HUES48 (cell line): Measurements from ENCODE around the gene RAB27B.

Experiments used
- H3K27ac ChIP-seq: one replicate; pipeline ENCODE4 v1.7.0; 2013; ENCODE audit warnings: low read depth, low read length, inconsistent platforms
- H3K27me3 ChIP-seq: 2 replicates; pipeline ENCODE4 v1.6.1; 2013; ENCODE audit warnings: mild to moderate bottlenecking, low read length; ENCODE audit not compliant: control insufficient read depth, insufficient read depth
- H3K36me3 ChIP-seq: 2 replicates; pipeline ENCODE4 v1.6.1; 2013; ENCODE audit warnings: low read length; ENCODE audit not compliant: control insufficient read depth, insufficient read depth
- H3K4me1 ChIP-seq: 2 replicates; pipeline ENCODE4 v1.6.1; 2013; ENCODE audit warnings: mild to moderate bottlenecking, low read length; ENCODE audit not compliant: control insufficient read depth, insufficient read depth
- H3K4me3 ChIP-seq: 2 replicates; pipeline ENCODE4 v1.5.1; 2013; ENCODE audit warnings: mild to moderate bottlenecking, low read depth, low read length
- H3K9ac ChIP-seq: 2 replicates; pipeline ENCODE4 v1.6.1; 2013; ENCODE audit warnings: mild to moderate bottlenecking, low read depth, low read length, moderate library complexity
- H3K9me3 ChIP-seq: 2 replicates; pipeline ENCODE4 v1.6.1; 2013; ENCODE audit warnings: low read length; ENCODE audit not compliant: control insufficient read depth, insufficient read depth

The RAB27B gene

DNA sequence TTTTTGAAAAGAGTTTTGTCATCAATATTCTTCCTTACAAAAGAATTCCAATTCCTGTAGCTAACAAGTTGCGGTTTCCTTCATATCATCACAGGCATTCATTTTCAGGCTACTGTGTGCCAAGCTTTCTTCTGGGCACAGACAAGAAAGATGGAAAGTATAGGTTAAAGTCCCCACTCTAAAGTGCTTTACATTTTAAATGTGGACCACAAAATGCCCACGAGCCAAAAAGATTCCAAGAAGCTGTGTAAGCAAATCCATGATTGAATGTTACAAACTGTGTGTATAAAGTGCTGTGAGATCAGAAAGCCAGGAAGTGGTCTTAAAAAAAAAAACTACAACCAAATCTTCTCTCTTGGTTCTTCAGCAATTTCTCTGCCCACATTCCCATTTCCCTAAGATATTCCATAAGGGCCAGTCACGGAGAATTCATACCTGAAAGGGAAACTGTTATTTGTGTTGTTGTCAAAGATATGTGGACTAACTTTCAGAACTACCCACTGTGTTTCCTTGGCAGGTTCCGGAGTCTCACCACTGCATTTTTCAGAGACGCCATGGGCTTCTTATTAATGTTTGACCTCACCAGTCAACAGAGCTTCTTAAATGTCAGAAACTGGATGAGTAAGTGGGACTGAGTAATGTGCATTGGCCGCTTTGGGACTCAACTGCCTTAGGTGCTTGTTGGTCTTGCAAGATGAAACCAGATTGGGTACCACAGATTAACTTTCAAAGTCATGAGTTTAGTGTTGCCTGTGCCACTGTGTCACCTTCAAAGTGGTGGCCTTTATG lies 55.7 kb downstream of the RAB27B start:
- H3K9ac ChIP-seq: no peak overlapping the region
- no peak overlapping the region for H3K4me3 ChIP-seq
- H3K27me3 ChIP-seq: peaks cover 13% of the 10 kb centered on the region
- no peaks in the 10 kb centered on the region for H3K9me3 ChIP-seq
- no peaks in the 10 kb centered on the region for H3K36me3 ChIP-seq
- H3K4me1 ChIP-seq: no peaks in the 10 kb centered on the region
- H3K27ac ChIP-seq: no peak overlapping the region

DNA sequence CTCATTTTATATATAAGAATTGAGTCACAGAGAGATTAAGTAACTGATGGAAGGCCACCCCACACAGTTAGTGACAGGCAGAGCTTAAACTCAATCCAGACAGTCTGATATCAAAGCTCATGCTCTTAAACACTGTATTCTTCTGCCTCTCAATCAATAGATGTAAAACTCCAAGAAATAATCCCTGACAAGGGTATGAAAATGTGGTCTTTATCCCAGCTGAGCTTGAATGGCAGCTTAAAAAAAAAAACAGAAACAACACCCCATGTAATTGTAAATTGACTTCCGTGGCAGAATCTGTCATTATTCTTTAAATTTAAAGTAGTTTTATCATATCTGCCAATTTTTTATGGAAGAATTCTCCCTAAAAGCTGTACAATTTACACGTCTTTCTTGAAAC lies 60.1 kb downstream of the RAB27B start:
- no peaks in the 10 kb centered on the region for H3K36me3 ChIP-seq
- H3K27ac ChIP-seq: no peak overlapping the region
- H3K4me3 ChIP-seq: no peak overlapping the region
- H3K9me3 ChIP-seq: no peaks in the 10 kb centered on the region
- no peaks in the 10 kb centered on the region for H3K4me1 ChIP-seq
- H3K27me3 ChIP-seq: no peaks in the 10 kb centered on the region
- no peak overlapping the region for H3K9ac ChIP-seq

DNA sequence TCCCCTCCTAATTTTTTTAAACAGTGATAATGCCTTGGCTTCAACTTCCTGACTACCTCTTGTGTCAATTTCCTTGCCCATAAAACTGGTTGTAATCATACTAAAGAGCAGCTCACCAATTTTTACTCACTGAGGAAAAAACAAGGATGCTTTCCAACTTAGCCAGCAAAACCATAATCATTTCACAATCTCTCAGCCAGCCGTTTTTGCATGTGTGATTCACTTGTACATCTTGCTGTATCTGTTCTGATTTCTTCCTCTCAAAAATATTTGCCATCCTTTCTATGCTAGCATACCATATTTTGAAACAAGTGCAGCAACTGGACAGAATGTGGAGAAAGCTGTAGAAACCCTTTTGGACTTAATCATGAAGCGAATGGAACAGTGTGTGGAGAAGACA lies 60.7 kb downstream of the RAB27B start:
- Histone ChIP-seq H3K36me3 (no peaks in the 10 kb centered on the region), H3K4me1 (no peaks in the 10 kb centered on the region), H3K27me3 (no peaks in the 10 kb centered on the region), H3K9ac (no peak overlapping the region), H3K27ac (no peak overlapping the region), H3K9me3 (no peaks in the 10 kb centered on the region), H3K4me3 (no peak overlapping the region)

GRCh38 chr18:54899500-54899899 lies 71.2 kb downstream of the RAB27B start:
- no peak overlapping the region for H3K27ac ChIP-seq
- no peaks in the 10 kb centered on the region for H3K27me3 ChIP-seq
- H3K9me3 ChIP-seq: no peaks in the 10 kb centered on the region
- no peak overlapping the region for H3K9ac ChIP-seq
- no peaks in the 10 kb centered on the region for H3K36me3 ChIP-seq
- H3K4me3 ChIP-seq: no peak overlapping the region
- 0 out of 2 replicates have a peak, but pooled peaks cover 5% of the 10 kb centered on the region for H3K4me1 ChIP-seq

DNA sequence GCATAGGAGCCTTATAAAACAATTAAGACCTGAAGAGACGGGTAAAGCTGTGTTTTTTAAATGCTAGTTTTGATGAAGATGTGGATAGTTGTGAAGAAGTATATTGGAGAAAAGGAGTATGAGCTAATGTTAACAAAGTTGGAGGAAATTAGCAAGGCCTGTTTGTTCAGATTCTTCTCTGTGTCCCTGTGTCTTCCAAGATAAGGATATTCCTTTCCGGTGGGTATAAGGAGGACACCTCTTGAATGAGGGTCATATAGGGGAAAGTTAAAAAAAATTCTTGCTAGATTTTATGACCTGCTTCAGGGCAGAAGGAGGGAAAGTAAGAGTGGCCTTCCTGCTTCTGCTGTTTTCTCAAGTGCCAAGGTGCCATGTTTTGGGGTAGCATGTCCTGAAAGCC lies 72.0 kb downstream of the RAB27B start:
- Histone ChIP-seq H3K4me3 (no peak overlapping the region), H3K9ac (no peak overlapping the region), H3K9me3 (no peaks in the 10 kb centered on the region), H3K36me3 (no peaks in the 10 kb centered on the region), H3K27ac (no peak overlapping the region), H3K27me3 (no peaks in the 10 kb centered on the region), H3K4me1 (0 out of 2 replicates have a peak, but pooled peaks cover 5% of the 10 kb centered on the region)

DNA sequence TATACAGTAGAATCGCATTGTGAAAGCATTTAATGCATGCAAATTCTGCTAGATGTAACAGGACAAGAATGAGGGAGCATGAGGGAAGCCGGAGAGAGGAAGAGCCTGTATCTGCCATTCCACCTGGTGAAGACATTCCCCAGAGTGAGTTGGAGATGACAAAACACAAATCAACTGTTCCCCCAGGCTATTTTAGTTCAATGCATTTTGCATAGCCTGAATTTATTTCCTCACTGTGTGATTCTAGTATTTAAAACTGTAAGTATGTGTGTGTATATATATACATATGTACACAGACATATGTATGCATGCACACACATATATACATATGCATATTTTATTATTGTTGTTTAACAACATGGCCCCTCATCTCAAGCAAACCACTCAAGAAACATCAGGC lies 76.3 kb downstream of the RAB27B start:
- Histone ChIP-seq H3K9me3 (no peaks in the 10 kb centered on the region), H3K4me3 (no peak overlapping the region), H3K9ac (no peak overlapping the region), H3K27me3 (no peaks in the 10 kb centered on the region), H3K27ac (no peak overlapping the region), H3K4me1 (0 out of 2 replicates have a peak, but pooled peaks cover 5% of the 10 kb centered on the region), H3K36me3 (no peaks in the 10 kb centered on the region)

DNA sequence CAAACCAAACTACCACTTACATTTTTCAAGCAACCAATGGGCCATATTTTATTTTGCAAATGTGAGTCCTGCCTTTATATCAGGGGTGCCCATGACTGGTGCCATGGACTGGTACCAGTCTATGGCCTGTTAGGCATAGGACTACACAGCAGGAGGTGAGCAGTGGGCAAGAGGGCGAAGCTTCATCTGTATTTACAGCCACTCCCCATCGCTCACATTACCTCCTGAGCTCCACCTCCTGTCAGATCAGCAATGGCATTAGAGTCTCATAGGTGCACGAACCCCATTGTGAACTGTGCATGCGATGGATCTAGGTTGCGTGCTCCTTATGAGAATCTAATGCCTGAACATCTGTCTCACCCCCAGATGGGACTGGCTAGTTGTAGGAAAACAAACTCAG lies 77.4 kb downstream of the RAB27B start:
- no peaks in the 10 kb centered on the region for H3K9me3 ChIP-seq
- no peaks in the 10 kb centered on the region for H3K27me3 ChIP-seq
- no peak overlapping the region for H3K4me3 ChIP-seq
- no peak overlapping the region for H3K9ac ChIP-seq
- H3K36me3 ChIP-seq: no peaks in the 10 kb centered on the region
- H3K27ac ChIP-seq: no peak overlapping the region
- H3K4me1 ChIP-seq: 0 out of 2 replicates have a peak, but pooled peaks cover 5% of the 10 kb centered on the region

GRCh38 chr18:54906331-54907185 lies 78.3 kb downstream of the RAB27B start:
- Histone ChIP-seq H3K9me3 (no peaks in the 10 kb centered on the region), H3K27ac (no peak overlapping the region), H3K4me3 (no peak overlapping the region), H3K4me1 (0 out of 2 replicates have a peak, but pooled peaks cover 5% of the 10 kb centered on the region), H3K27me3 (no peaks in the 10 kb centered on the region), H3K9ac (no peak overlapping the region), H3K36me3 (no peaks in the 10 kb centered on the region)

GRCh38 chr18:54909538-54909937 lies 81.3 kb downstream of the RAB27B start:
- no peak overlapping the region for H3K4me3 ChIP-seq
- H3K36me3 ChIP-seq: no peaks in the 10 kb centered on the region
- H3K27ac ChIP-seq: no peak overlapping the region
- H3K9ac ChIP-seq: no peak overlapping the region
- no peaks in the 10 kb centered on the region for H3K9me3 ChIP-seq
- no peaks in the 10 kb centered on the region for H3K4me1 ChIP-seq
- no peaks in the 10 kb centered on the region for H3K27me3 ChIP-seq

- no peak overlapping the region for H3K27ac ChIP-seq
- H3K4me1 ChIP-seq: no peaks in the 10 kb centered on the region
- no peak overlapping the region for H3K9ac ChIP-seq
- no peak overlapping the region for H3K4me3 ChIP-seq
- H3K27me3 ChIP-seq: no peaks in the 10 kb centered on the region
- H3K9me3 ChIP-seq: no peaks in the 10 kb centered on the region
- no peaks in the 10 kb centered on the region for H3K36me3 ChIP-seq
Measured at GRCh38 chr18:54910161-54910919, 82.1 kb downstream of the RAB27B start.
